Parathyroid adenoma (tissue), 2 donors: ENCODE data around the gene SLC13A5.
"Not testable (repeated sequence)": the region's sequence is repeated elsewhere in the genome, so short reads cannot be mapped to it uniquely, and the experiment has no call there.

Source experiments
- H2AFZ ChIP-seq: fragments of 300-600 bp; sonication (generic); one replicate; pipeline ENCODE4 v1.7.0; 2017; ENCODE audit warnings: antibody characterized with exemption, mild to moderate bottlenecking
- H3K27ac ChIP-seq: fragments of 300-600 bp; sonication (generic); one replicate; pipeline ENCODE4 v1.7.0; 2017
- H3K27me3 ChIP-seq: fragments of 300-600 bp; sonication (generic); one replicate; pipeline ENCODE4 v1.7.0; 2017; ENCODE audit warnings: low read length; ENCODE audit not compliant: control insufficient read depth, insufficient read depth
- H3K36me3 ChIP-seq: fragments of 300-600 bp; sonication (generic); one replicate; pipeline ENCODE4 v1.7.0; 2017; ENCODE audit warnings: low read length; ENCODE audit not compliant: control insufficient read depth, insufficient read depth
- H3K4me1 ChIP-seq: fragments of 300-600 bp; sonication (generic); one replicate; pipeline ENCODE4 v1.7.0; 2017; ENCODE audit warnings: control low read depth
- H3K4me2 ChIP-seq: fragments of 300-600 bp; sonication (generic); one replicate; pipeline ENCODE4 v1.7.0; 2017; ENCODE audit warnings: low read length
- H3K4me3 ChIP-seq: fragments of 300-600 bp; sonication (generic); one replicate; pipeline ENCODE4 v1.7.0; 2017; ENCODE audit warnings: low read depth, low read length
- H3K79me2 ChIP-seq: fragments of 300-600 bp; sonication (generic); one replicate; pipeline ENCODE4 v1.7.0; 2017; ENCODE audit warnings: control low read depth
- H3K9ac ChIP-seq: fragments of 300-600 bp; sonication (generic); one replicate; pipeline ENCODE4 v1.7.0; 2017; ENCODE audit warnings: mild to moderate bottlenecking
- H3K9me3 ChIP-seq: fragments of 300-600 bp; sonication (generic); one replicate; pipeline ENCODE4 v1.7.0; 2017; ENCODE audit warnings: low read length; ENCODE audit not compliant: control insufficient read depth
- CTCF ChIP-seq: fragments of 300-600 bp; sonication (generic); IDR thresholded peaks from one replicate; pipeline ENCODE4 v1.7.0; 2017; ENCODE audit warnings: antibody characterized with exemption, mild to moderate bottlenecking
- donor health status: primary hyperparathyroidism.

Gene SLC13A5

DNA sequence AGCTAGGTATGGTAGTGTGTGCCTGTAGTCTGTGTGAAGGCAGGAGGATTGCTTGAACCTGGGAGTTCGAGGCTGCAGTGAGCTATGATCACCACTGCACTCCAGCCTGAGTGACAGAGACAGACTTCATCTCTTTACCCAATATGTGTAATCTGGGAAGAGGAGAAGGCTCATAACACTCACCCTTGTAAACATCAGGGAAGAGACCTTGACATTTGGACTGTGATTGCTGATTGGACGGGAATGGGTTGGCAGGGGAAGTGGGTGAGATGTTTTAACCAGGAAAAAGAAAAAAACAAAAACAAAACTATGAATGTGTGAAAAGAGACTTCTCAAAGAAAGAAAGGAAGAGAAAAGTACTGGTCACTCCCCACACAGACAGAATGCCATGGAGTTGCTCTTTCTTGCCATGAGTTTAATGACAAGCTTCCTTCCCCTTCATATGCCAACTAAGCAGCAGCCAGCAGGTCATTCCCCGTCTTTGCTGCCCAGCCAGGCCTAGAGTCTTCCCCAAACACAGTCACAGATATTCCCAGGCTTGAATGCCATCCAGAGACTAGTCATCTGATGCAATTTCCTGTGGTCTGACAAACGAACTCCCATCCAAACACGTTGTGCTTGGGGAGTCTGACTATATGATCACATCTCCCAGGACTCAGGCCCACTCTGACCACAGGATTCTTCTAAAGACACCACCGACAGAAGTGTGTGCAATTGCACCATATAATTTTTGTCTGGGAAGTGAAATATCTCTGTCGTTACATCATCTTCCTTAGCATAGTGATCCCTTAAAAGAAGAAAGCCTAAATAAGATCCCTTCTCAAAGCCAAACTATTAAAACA lies 39.1 kb upstream of the SLC13A5 start:
- Histone ChIP-seq H3K36me3 (no peaks in the 10 kb centered on the region), H3K79me2 (no peaks in the 10 kb centered on the region), H3K4me2 (no peak overlapping the region), H3K4me1 (no peaks in the 10 kb centered on the region), H3K4me3 (no peak overlapping the region), H3K9ac (no peak overlapping the region), H3K27me3 (no peaks in the 10 kb centered on the region), H3K9me3 (no peaks in the 10 kb centered on the region), H3K27ac (peak overlapping the region; percentile 62), H2AFZ (no peak overlapping the region)
- no peak for TF ChIP-seq CTCF

GRCh38 chr17:6749519-6749918 lies 36.4 kb upstream of the SLC13A5 start:
- Histone ChIP-seq H3K9me3 (no peaks in the 10 kb centered on the region), H3K4me2 (no peak overlapping the region), H3K79me2 (no peaks in the 10 kb centered on the region), H3K27ac (no peak overlapping the region), H3K36me3 (no peaks in the 10 kb centered on the region), H3K4me1 (no peaks in the 10 kb centered on the region), H2AFZ (no peak overlapping the region), H3K27me3 (no peaks in the 10 kb centered on the region), H3K9ac (no peak overlapping the region), H3K4me3 (no peak overlapping the region)
- no peak for TF ChIP-seq CTCF

- Histone ChIP-seq H3K79me2 (no peaks in the 10 kb centered on the region), H3K4me3 (no peak overlapping the region), H2AFZ (no peak overlapping the region), H3K9ac (no peak overlapping the region), H3K27me3 (no peaks in the 10 kb centered on the region), H3K36me3 (no peaks in the 10 kb centered on the region), H3K9me3 (no peaks in the 10 kb centered on the region), H3K4me2 (no peak overlapping the region), H3K27ac (no peak overlapping the region), H3K4me1 (no peaks in the 10 kb centered on the region)
- TF ChIP-seq CTCF: no peak
These were observed 35.4 kb upstream of the SLC13A5 start for GRCh38 chr17:6748617-6749016.

DNA sequence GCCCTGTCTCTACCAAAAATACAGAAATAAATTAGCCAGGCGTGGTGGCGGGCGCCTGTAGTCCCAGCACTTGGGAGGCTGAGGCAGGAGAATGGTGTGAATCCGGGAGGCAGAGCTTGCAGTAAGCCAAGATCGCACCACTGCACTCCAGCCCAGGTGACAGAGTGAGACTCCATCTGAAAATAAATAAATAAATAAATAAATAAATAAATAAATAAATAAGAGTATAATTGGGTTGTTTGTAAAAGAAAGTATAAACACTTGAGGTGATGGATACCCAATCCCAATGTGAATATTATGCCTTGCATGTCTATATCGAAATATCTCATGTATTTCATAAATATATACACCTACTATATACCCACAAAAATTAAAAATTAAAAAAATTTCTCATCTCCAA lies 33.5 kb upstream of the SLC13A5 start:
- not testable (repeated sequence) for H3K79me2 ChIP-seq, H3K4me3 ChIP-seq, H3K4me1 ChIP-seq, H3K4me2 ChIP-seq, H3K9ac ChIP-seq, H3K9me3 ChIP-seq, H3K27me3 ChIP-seq, H2AFZ ChIP-seq, H3K36me3 ChIP-seq, H3K27ac ChIP-seq

GRCh38 chr17:6729531-6729930 lies 16.4 kb upstream of the SLC13A5 start:
- no peak for TF ChIP-seq CTCF
- Histone ChIP-seq H3K9ac (no peak overlapping the region), H3K4me1 (no peaks in the 10 kb centered on the region), H3K4me2 (no peak overlapping the region), H3K36me3 (no peaks in the 10 kb centered on the region), H3K79me2 (no peaks in the 10 kb centered on the region), H2AFZ (no peak overlapping the region), H3K27ac (no peak overlapping the region), H3K27me3 (no peaks in the 10 kb centered on the region), H3K9me3 (no peaks in the 10 kb centered on the region), H3K4me3 (no peak overlapping the region)
